ENCODE measurements around the gene CTDP1. TPM values are rescaled to one million over a fixed set of nuclear protein-coding genes. Genes with fewer than 3 reads are reported as not detected.

CTDP1 gene
- total and polyA plus RNA-seq, 9 of the 15 experiments (the other 6 are each of a cell fraction or from before 2014, with no cell fraction given) = 0.07 to 19.2 (median 4.0) TPM

DNA sequence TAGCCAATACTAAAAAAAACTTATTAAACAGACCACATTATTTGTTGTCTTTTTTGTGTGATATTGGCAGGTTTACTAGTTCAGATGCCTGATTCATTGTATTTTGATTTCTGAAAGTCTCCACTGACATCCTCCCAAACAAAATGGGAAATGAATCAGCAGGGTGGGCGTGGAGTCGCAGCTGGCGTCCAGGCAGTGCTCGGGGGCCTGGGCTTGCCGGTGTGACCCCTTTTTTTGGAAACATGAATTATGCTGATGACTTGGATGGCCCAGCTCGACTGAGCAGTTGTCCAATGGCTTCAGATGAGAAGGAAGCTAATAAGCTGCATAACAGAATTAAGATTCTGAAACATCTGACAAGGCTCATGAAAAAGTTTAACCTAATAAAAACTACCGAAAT is 116.4 kb downstream of the CTDP1 start (continued):
- TF ChIP-seq, protein P1, sequence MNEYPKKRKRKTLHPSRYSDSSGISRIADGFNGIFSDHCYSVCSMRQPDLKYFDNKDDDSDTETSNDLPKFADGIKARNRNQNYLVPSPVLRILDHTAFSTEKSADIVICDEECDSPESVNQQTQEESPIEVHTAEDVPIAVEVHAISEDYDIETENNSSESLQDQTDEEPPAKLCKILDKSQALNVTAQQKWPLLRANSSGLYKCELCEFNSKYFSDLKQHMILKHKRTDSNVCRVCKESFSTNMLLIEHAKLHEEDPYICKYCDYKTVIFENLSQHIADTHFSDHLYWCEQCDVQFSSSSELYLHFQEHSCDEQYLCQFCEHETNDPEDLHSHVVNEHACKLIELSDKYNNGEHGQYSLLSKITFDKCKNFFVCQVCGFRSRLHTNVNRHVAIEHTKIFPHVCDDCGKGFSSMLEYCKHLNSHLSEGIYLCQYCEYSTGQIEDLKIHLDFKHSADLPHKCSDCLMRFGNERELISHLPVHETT (CRISPR knock-in tag; conservative IDR thresholded peaks at IDR 0.05 in 1 of 2, IDR thresholded peaks at IDR 0.05 in 1 of 2) = no peak
- TF ChIP-seq CEBPG (CRISPR knock-in tag; IDR thresholded peaks at IDR 0.05) = no peak
- no peak for TF ChIP-seq CEBPG (tag; conservative IDR thresholded peaks at IDR 0.05 in 1 of 2, IDR thresholded peaks at IDR 0.05 in 1 of 2)
- no peak for TF ChIP-seq CGGBP1 (CRISPR knock-in tag; IDR thresholded peaks at IDR 0.05)
- TF ChIP-seq HNRNPL (IDR thresholded peaks at IDR 0.05; ENCODE audit: low read depth, low read length) = no peak
- TF ChIP-seq E2F3 (CRISPR knock-in tag; IDR thresholded peaks at IDR 0.05) = no peak
- TF ChIP-seq, protein P2, sequence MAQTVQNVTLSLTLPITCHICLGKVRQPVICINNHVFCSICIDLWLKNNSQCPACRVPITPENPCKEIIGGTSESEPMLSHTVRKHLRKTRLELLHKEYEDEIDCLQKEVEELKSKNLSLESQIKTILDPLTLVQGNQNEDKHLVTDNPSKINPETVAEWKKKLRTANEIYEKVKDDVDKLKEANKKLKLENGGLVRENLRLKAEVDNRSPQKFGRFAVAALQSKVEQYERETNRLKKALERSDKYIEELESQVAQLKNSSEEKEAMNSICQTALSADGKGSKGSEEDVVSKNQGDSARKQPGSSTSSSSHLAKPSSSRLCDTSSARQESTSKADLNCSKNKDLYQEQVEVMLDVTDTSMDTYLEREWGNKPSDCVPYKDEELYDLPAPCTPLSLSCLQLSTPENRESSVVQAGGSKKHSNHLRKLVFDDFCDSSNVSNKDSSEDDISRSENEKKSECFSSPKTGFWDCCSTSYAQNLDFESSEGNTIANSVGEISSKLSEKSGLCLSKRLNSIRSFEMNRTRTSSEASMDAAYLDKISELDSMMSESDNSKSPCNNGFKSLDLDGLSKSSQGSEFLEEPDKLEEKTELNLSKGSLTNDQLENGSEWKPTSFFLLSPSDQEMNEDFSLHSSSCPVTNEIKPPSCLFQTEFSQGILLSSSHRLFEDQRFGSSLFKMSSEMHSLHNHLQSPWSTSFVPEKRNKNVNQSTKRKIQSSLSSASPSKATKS (CRISPR knock-in tag; IDR thresholded peaks at IDR 0.05) = no peak
- TF ChIP-seq IRF9 (tag; IDR thresholded peaks at IDR 0.05) = no peak
- TF ChIP-seq, protein P3, sequence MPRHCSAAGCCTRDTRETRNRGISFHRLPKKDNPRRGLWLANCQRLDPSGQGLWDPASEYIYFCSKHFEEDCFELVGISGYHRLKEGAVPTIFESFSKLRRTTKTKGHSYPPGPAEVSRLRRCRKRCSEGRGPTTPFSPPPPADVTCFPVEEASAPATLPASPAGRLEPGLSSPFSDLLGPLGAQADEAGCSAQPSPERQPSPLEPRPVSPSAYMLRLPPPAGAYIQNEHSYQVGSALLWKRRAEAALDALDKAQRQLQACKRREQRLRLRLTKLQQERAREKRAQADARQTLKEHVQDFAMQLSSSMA (CRISPR knock-in tag; IDR thresholded peaks at IDR 0.05) = no peak
- TF ChIP-seq ZNF764 (CRISPR knock-in tag; IDR thresholded peaks at IDR 0.05; ENCODE audit: low read depth) = no peak
- no peak for TF ChIP-seq BDP1 (IDR thresholded peaks at IDR 0.05; ENCODE audit: insufficient read depth, insufficient read length)
